ENCODE results near the gene PLEKHA6. TPM values are rescaled to one million over a fixed set of nuclear protein-coding genes. Genes with fewer than 3 reads are reported as not detected.
"Not testable (repeated sequence)": the region's sequence is repeated elsewhere in the genome, so short reads cannot be mapped to it uniquely, and the experiment has no call there.

Gene PLEKHA6
- total RNA-seq, 1 donor = 3.9 TPM

DNA sequence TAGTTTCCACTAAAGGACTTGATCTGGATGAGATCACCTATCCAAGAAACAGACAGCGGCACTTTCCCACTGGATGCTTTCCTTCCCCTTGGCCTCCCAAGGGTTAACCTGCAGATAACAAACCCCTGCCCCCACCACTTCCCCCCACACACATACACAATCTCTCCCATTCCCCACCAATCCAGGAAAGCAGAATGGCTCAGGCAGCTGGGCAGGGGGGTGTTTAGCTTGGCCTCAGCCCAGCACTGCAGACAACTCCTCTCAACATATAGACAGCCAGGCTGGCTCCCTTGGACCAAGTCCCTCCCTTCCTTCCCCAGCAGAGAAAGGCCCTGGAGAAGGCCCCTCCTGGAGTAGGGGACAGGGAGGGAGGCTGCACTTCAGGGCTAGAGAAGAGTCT is 24.6 kb downstream of the PLEKHA6 start:
- TF ChIP-seq, protein P1, sequence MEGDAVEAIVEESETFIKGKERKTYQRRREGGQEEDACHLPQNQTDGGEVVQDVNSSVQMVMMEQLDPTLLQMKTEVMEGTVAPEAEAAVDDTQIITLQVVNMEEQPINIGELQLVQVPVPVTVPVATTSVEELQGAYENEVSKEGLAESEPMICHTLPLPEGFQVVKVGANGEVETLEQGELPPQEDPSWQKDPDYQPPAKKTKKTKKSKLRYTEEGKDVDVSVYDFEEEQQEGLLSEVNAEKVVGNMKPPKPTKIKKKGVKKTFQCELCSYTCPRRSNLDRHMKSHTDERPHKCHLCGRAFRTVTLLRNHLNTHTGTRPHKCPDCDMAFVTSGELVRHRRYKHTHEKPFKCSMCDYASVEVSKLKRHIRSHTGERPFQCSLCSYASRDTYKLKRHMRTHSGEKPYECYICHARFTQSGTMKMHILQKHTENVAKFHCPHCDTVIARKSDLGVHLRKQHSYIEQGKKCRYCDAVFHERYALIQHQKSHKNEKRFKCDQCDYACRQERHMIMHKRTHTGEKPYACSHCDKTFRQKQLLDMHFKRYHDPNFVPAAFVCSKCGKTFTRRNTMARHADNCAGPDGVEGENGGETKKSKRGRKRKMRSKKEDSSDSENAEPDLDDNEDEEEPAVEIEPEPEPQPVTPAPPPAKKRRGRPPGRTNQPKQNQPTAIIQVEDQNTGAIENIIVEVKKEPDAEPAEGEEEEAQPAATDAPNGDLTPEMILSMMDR (IDR thresholded peaks at IDR 0.05; ENCODE audit: insufficient read depth, low read depth, low read length) = no peak
- H3K4me3 ChIP-seq (ENCODE audit: low read depth, low read length) = no peak overlapping the region
- DNase-seq (ENCODE audit: low read depth) = no peak

DNA sequence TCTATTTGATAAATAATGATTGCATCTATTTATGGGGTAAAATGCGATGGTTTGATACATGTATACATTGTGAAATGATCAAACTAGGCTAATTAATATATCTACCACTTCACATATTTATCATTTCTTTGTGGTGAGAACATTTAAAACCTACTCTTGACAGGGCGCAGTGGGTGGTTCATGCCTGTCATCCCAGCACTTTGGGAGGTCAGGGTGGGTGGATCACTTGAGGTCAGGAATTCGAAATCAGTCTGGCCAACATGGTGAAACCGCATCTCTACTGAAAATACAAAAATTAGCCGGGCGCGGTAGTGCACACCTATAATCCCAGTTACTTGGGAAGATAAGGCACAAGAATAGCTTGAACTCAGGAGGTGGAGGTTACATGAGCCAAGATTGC is 25.3 kb downstream of the PLEKHA6 start:
- DNase-seq (ENCODE audit: low read depth) = no peak
- H3K4me3 ChIP-seq (ENCODE audit: low read depth, low read length) = no peak overlapping the region
- TF ChIP-seq, protein P1 (IDR thresholded peaks at IDR 0.05; ENCODE audit: insufficient read depth, low read depth, low read length) = no peak

DNA sequence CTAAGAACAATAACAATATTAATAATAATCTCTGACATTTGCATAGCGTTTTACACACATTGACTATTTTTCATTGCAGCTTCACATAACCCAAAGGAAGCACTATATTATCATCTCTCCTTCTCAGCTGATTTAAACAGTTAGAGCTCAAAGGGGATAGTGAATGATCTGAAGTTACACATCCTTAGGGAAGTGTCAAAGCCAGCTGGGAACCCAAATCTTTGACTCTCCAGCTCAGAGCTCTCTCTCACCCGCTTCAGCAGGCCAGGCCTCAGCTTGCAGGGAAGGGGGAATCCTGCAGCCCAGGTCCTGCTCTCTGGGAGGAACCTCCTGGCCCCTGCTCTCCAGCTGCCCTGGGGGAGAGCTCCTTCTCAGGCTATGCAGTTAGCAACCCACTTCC is 26.3 kb downstream of the PLEKHA6 start:
- DNase-seq (ENCODE audit: low read depth) = no peak
- TF ChIP-seq, protein P1 (IDR thresholded peaks at IDR 0.05; ENCODE audit: insufficient read depth, low read depth, low read length) = no peak
- H3K4me3 ChIP-seq (ENCODE audit: low read depth, low read length) = no peak overlapping the region

DNA sequence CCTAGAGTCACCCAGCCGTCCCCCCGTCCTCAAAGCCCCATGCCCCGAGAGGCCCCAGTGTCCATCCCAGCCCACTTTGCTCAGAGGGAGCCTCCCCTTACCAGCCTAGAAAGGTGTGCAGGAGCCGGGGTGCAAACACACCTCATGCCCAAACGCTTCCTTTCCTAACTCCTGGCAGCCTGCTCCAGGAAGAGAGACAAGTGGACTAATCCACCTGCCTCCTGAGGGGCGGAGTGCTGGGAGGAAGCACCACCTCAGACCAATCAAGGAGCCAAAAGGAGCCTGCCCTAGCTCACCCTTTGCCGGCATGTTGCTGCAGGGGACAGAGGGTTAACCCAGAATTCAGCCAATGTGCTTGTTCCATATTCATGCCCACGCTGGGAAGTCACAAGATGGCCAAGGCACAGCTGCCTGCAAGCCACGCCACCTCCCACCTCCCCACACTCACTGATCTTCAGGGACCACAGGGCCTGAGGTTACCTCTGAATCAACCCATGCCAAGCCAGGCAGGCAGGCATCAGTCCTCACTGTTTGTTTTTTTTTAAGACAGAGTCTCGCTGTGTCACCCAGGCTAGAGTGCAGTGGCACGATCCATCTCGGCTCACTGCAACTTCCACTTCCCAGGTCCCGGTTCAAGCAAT is 27.8 kb downstream of the PLEKHA6 start:
- H3K4me3 ChIP-seq (ENCODE audit: low read depth, low read length) = no peak overlapping the region
- TF ChIP-seq, protein P1 (IDR thresholded peaks at IDR 0.05; ENCODE audit: insufficient read depth, low read depth, low read length) = no peak
- no peak for DNase-seq (ENCODE audit: low read depth)

DNA sequence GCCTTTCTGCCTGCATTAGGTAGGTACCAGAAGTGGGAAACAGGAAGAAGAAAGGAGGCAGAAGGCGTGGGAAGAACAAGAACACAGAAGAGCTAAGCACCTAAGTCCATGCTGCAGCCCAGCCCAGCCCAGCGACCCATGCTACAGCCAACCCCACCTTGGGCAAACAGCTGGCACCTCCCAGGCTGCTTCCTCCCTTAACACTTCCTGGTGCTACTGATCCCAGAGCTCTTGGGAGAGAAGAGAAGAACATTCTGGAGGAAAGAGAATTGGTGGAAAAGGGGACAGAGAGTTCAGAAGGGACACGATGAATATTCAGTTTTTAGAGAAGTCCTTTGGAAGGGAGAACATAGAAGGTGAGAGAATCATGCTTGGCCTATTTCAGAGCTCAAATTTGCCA is 28.5 kb downstream of the PLEKHA6 start:
- no peak overlapping the region for H3K4me3 ChIP-seq (ENCODE audit: low read depth, low read length)
- TF ChIP-seq, protein P1 (IDR thresholded peaks at IDR 0.05; ENCODE audit: insufficient read depth, low read depth, low read length) = no peak
- no peak for DNase-seq (ENCODE audit: low read depth)

DNA sequence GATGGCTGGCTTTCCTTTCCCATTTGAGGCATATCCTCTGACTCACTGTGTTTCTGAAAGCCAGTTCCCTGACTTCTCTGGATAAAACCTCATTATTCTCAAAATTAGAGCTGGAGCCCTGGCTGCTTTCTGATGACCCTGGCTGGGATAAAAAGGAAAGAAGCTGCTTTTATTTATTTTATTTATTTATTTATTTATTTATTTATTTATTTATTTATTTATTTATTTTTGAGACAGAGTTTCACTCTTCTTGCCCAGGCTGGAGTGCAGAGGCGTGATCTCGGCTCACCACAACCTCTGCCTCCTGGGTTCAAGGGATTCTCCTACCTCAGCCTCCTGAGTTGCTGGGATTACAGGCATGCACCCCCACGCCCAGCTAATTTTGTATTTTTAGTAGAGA is 31.9 kb downstream of the PLEKHA6 start:
- not testable (repeated sequence) for DNase-seq (ENCODE audit: low read depth); H3K4me3 ChIP-seq (ENCODE audit: low read depth, low read length)

DNA sequence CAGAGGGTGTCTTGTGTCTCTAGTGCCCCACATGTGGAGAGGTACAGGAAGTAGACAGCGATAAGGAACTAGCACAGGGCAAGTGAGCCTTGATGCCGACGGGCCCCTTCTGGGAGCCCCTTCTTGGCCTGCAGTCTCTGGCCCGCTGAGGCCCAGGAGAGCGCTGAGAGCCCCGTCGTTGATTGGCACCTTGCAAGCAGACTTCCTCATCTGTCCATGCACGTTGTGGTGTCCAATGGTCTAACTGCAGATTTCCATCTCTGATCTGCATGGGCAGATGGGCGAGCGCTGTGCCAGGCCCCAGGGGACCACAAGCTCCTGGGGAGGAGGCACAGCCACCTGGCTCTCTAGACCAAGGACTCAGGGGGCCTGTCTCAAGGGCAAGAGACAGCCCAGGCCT is 32.4 kb downstream of the PLEKHA6 start:
- no peak for DNase-seq (ENCODE audit: low read depth)
- TF ChIP-seq, protein P1 (IDR thresholded peaks at IDR 0.05; ENCODE audit: insufficient read depth, low read depth, low read length) = no peak
- H3K4me3 ChIP-seq (ENCODE audit: low read depth, low read length) = no peak overlapping the region

All from fibroblast of villous mesenchyme (primary cell).